H1 (cell line): ENCODE results near the gene TEX47. TPM values are rescaled to one million over a fixed set of nuclear protein-coding genes. Genes with fewer than 3 reads are reported as not detected.

Experiments used
- CTCF ChIA-PET: fragments of 300-600 bp; sonication (Branson Sonifier 250); formaldehyde crosslinking; loops from one replicate; lab custom pipeline; 2021; ENCODE audit not compliant: partially characterized antibody; lab: Charles Lee
- POLR2A ChIA-PET: fragments of 300-600 bp; sonication (Branson Sonifier 250); formaldehyde crosslinking; loops from one replicate; lab custom pipeline; 2021; ENCODE audit warnings: inconsistent platforms; ENCODE audit not compliant: partially characterized antibody; lab: Charles Lee
- DNase-seq, 2 experiments: peaks; one replicate each; pipeline versions ENCODE4 v3.0.0 to v3.0.0-alpha.2; 2010 to 2022; ENCODE audit warnings: low spot score in 2 of 2, low read depth in 1 of 2, mixed read lengths in 1 of 2
- FAIRE-seq: peaks from 2 replicates; lab custom pipeline; 2011; peaks lifted over from hg19 to GRCh38; lab: Jason Lieb, UNC
- H2AFZ ChIP-seq: 2 replicates; pipeline ENCODE4 v1.8.1; 2012; ENCODE audit warnings: low read length, inconsistent platforms
- H2AK5ac ChIP-seq: 2 replicates; pipeline ENCODE4 v1.6.1; 2013; ENCODE audit warnings: low read depth, low read length
- H2BK120ac ChIP-seq: replicated peaks from 2 replicates; pipeline ENCODE3; 2013; ENCODE audit warnings: low read depth, low read length, inconsistent platforms
- H2BK12ac ChIP-seq: 2 replicates; pipeline ENCODE4 v1.6.1; 2013; ENCODE audit warnings: low read depth, low read length
- H2BK15ac ChIP-seq: 2 replicates; pipeline ENCODE4 v1.6.1; 2013; ENCODE audit warnings: low read length
- H2BK20ac ChIP-seq: 2 replicates; pipeline ENCODE4 v1.6.1; 2013; ENCODE audit warnings: low read length
- H2BK5ac ChIP-seq: 2 replicates; pipeline ENCODE4 v1.6.1; 2013; ENCODE audit warnings: low read depth, low read length
- H3K14ac ChIP-seq: 2 replicates; pipeline ENCODE4 v1.6.1; 2013; ENCODE audit warnings: inconsistent platforms; ENCODE audit not compliant: insufficient read length
- H3K18ac ChIP-seq: 2 replicates; pipeline ENCODE4 v1.6.1; 2013; ENCODE audit warnings: low read length; ENCODE audit errors: extremely low read depth
- H3K23ac ChIP-seq: 2 replicates; pipeline ENCODE4 v1.6.1; 2013; ENCODE audit warnings: inconsistent platforms; ENCODE audit not compliant: insufficient read length
- H3K23me2 ChIP-seq: 2 replicates; pipeline ENCODE4 v1.6.1; 2013; ENCODE audit warnings: low read depth, low read length
- H3K27ac ChIP-seq: 2 replicates; pipeline ENCODE4 v1.6.1; 2011; ENCODE audit warnings: low read depth, low read length, inconsistent platforms
- H3K27me3 ChIP-seq, 4 experiments: replicated peaks in 1 of 4; 1 replicate in 1 of 4; 2 replicates in 3 of 4; pipeline versions ENCODE4 v1.6.1 to v1.8.1; 2011 to 2013; ENCODE audit warnings: low read length in 3 of 4, mild to moderate bottlenecking in 3 of 4, inconsistent platforms in 2 of 4, mixed read lengths in 2 of 4, moderate library complexity in 1 of 4; ENCODE audit not compliant: control insufficient read depth in 3 of 4, insufficient read depth in 3 of 4; ENCODE audit errors: extremely low read depth in 1 of 4
- H3K36me3 ChIP-seq, 4 experiments: 2 replicates each; pipeline versions ENCODE4 v1.6.1 to v1.8.1; 2011 to 2013; ENCODE audit warnings: mild to moderate bottlenecking in 4 of 4, low read length in 3 of 4, moderate library complexity in 2 of 4, control low read depth in 1 of 4, inconsistent platforms in 1 of 4; ENCODE audit not compliant: insufficient read depth in 4 of 4, control insufficient read depth in 2 of 4
- H3K4ac ChIP-seq: replicated peaks from 2 replicates; pipeline ENCODE3; 2013; ENCODE audit warnings: low read length, low read depth, mixed read lengths, inconsistent platforms; ENCODE audit not compliant: insufficient read length
- H3K4me1 ChIP-seq, 4 experiments: replicated peaks in 1 of 4; 1 replicate in 1 of 4; 2 replicates in 3 of 4; pipeline versions ENCODE4 v1.6.1 to v1.8.1; 2011 to 2013; ENCODE audit warnings: low read length in 3 of 4, inconsistent platforms in 2 of 4, mixed read lengths in 1 of 4; ENCODE audit not compliant: insufficient read depth in 4 of 4, control insufficient read depth in 3 of 4
- H3K4me2 ChIP-seq, 2 experiments: 2 replicates each; pipeline versions ENCODE4 v1.6.1 to v1.8.1; 2011 to 2013; ENCODE audit warnings: low read depth in 2 of 2, low read length in 2 of 2, control low read depth in 1 of 2, inconsistent platforms in 1 of 2, mild to moderate bottlenecking in 1 of 2; ENCODE audit not compliant: insufficient read depth in 1 of 2
- H3K4me3 ChIP-seq, 4 experiments: fragments of 200-600, 300-600 bp in 1 of 4; sonication (generic), shearing (Covaris generic), sonication (Bioruptor Twin) in 1 of 4; 2 replicates each; pipeline versions ENCODE4 v1.5.1 to v1.8.1; 2011 to 2016; ENCODE audit warnings: low read length in 4 of 4, low read depth in 3 of 4, control low read depth in 2 of 4, inconsistent platforms in 2 of 4, mild to moderate bottlenecking in 2 of 4, mixed read lengths in 1 of 4, moderate library complexity in 1 of 4; ENCODE audit not compliant: insufficient read depth in 2 of 4; ENCODE audit errors: extremely low read depth in 1 of 4
- H3K56ac ChIP-seq: replicated peaks from 2 replicates; pipeline ENCODE3; 2013; ENCODE audit warnings: low read depth, mild to moderate bottlenecking, mixed read lengths, low read length, inconsistent platforms; ENCODE audit not compliant: insufficient read length
- H3K79me1 ChIP-seq: 2 replicates; pipeline ENCODE4 v1.6.1; 2013; ENCODE audit warnings: low read depth, low read length, control low read depth
- H3K79me2 ChIP-seq, 2 experiments: 2 replicates each; pipeline versions ENCODE4 v1.6.1 to v1.8.1; 2012 to 2013; ENCODE audit warnings: low read length in 2 of 2, mild to moderate bottlenecking in 2 of 2, inconsistent platforms in 1 of 2; ENCODE audit not compliant: insufficient read depth in 2 of 2, control insufficient read depth in 1 of 2
- H3K9ac ChIP-seq, 4 experiments: replicated peaks in 1 of 4; 1 replicate in 1 of 4; 2 replicates in 3 of 4; pipeline versions ENCODE4 v1.6.1 to v1.8.1; 2011 to 2013; ENCODE audit warnings: low read depth in 3 of 4, low read length in 3 of 4, control low read depth in 2 of 4, mild to moderate bottlenecking in 2 of 4, moderate library complexity in 2 of 4, inconsistent platforms in 1 of 4; ENCODE audit errors: extremely low read depth in 1 of 4
- H3K9me3 ChIP-seq, 2 experiments: 2 replicates each; pipeline versions ENCODE4 v1.6.1 to v1.8.1; 2012 to 2013; ENCODE audit warnings: mild to moderate bottlenecking in 2 of 2, moderate library complexity in 2 of 2, control low read depth in 1 of 2, inconsistent platforms in 1 of 2, low read depth in 1 of 2, low read length in 1 of 2, mixed read lengths in 1 of 2; ENCODE audit not compliant: insufficient read depth in 2 of 2
- H4K20me1 ChIP-seq, 2 experiments: replicated peaks in 1 of 2; 2 replicates each; pipeline versions ENCODE3 to v1.8.1; 2011 to 2013; ENCODE audit warnings: inconsistent platforms in 2 of 2, low read length in 2 of 2, mild to moderate bottlenecking in 1 of 2; ENCODE audit not compliant: insufficient read depth in 2 of 2, control insufficient read depth in 1 of 2
- H4K5ac ChIP-seq: 2 replicates; pipeline ENCODE4 v1.6.1; 2013; ENCODE audit warnings: low read length, low read depth, mixed read lengths, inconsistent platforms; ENCODE audit not compliant: insufficient read length
- H4K8ac ChIP-seq: 2 replicates; pipeline ENCODE4 v1.8.0; 2013; ENCODE audit warnings: mild to moderate bottlenecking, moderate library complexity, low read length, inconsistent platforms; ENCODE audit not compliant: insufficient read depth; ENCODE audit errors: extremely low read depth
- H4K91ac ChIP-seq: replicated peaks from 2 replicates; pipeline ENCODE3; 2013; ENCODE audit warnings: low read length, mixed read lengths, inconsistent platforms; ENCODE audit not compliant: insufficient read length
- BCL11A ChIP-seq, 2 experiments: IDR thresholded peaks; one replicate each; pipeline ENCODE4 v1.6.1; 2011; ENCODE audit warnings: low read depth in 2 of 2, low read length in 2 of 2, mild to moderate bottlenecking in 2 of 2
- CHD1 ChIP-seq: IDR thresholded peaks from 2 replicates; pipeline ENCODE4 v1.6.1; 2012; ENCODE audit warnings: low read depth, low read length, improper control_type of control experiment
- YY1 ChIP-seq: IDR thresholded peaks from 2 replicates; pipeline ENCODE4 v1.6.1; 2011; ENCODE audit warnings: low read depth, mild to moderate bottlenecking, low read length
- WGBS, 2 experiments: shearing (Covaris generic) in 1 of 2; methylation state at CpG; one replicate each; pipeline versions ENCODE4 v1.1.6 to v1.1.7; 2013 to 2015; ENCODE audit warnings: low lambda C conversion rate in 2 of 2, mixed read lengths in 2 of 2, inconsistent platforms in 1 of 2, low coverage in 1 of 2, missing lambda C conversion rate in 1 of 2; ENCODE audit not compliant: insufficient replicate concordance in 2 of 2, insufficient coverage in 1 of 2, insufficient read length in 1 of 2; ENCODE audit errors: extremely low coverage in 1 of 2, missing lambda C conversion rate in 1 of 2; 5-methylcytosine and 5-hydroxymethylcytosine counted together
- polyA plus RNA-seq, 7 experiments: library from polyadenylated mRNA; depleted of rRNA in 3 of 7; stranded (reverse) in 5 of 7; unstranded in 2 of 7; fragments of >200 nt in 5 of 7; fragments of 200-250 nt in 2 of 7; gene quantifications; 1 replicate in 5 of 7; 2 replicates in 1 of 7; 4 replicates in 1 of 7; pipeline versions ENCODE4 v1.2.1 to v1.2.3, GENCODE V29; 2011 to 2013; ENCODE audit warnings: missing spikeins in 2 of 7, mixed read lengths in 2 of 7
- total RNA-seq: library from RNA; stranded (reverse); fragmentation: NEBNext Ultra II Directional; extraction: Animal tissue kit (Norgen Biotek cat#: 25700); gene quantifications from 2 replicates; pipeline ENCODE4 v1.2.1, GENCODE V29; 2021

TEX47 gene
- total and polyA plus RNA-seq, 2 of the 8 experiments (the other 6 are each of a cell fraction or from before 2014, with no cell fraction given), result not detected

- no peaks in the 10 kb centered on the region for H3K79me2 ChIP-seq
- H3K4me3 ChIP-seq, result no peak overlapping the region
These were observed 3.6 kb downstream of the TEX47 start for GRCh38 chr7:88791891-88792290.

More at GRCh38 chr7:88791891-88792290, 3.6 kb downstream of the TEX47 start:
- no peaks in the 10 kb centered on the region for H3K4me1 ChIP-seq
- CTCF ChIA-PET, result interaction anchor here (1.7 to 2.5 kb wide), 2 partner anchors 12 to 43 kb away, joined by 5 to 10 read pairs; no protein-coding TSS in a partner anchor
- no peaks in the 10 kb centered on the region for H3K23me2 ChIP-seq
- H3K18ac ChIP-seq, result no peak overlapping the region
- no peak overlapping the region for H2BK12ac ChIP-seq
- no peak overlapping the region for H3K27ac ChIP-seq
- FAIRE-seq (no peak), DNase-seq (no peak)
- H2BK15ac ChIP-seq, result no peak overlapping the region
- no peak overlapping the region for H3K23ac ChIP-seq
- H4K5ac ChIP-seq, result no peak overlapping the region
- no peak overlapping the region for H2BK120ac ChIP-seq
- POLR2A ChIA-PET, result no interaction called here
- H3K4ac ChIP-seq, result no peak overlapping the region
- no peak for TF ChIP-seq YY1
- TF ChIP-seq CHD1, result no peak
- no peak for TF ChIP-seq BCL11A (IDR thresholded peaks at IDR 0.05; ENCODE audit: low read depth in 2 of 2, low read length in 2 of 2)
- no peak overlapping the region for H2BK5ac ChIP-seq
- no peak overlapping the region for H4K8ac ChIP-seq
- no peaks in the 10 kb centered on the region for H3K36me3 ChIP-seq
- no peak overlapping the region for H3K14ac ChIP-seq
- no peaks in the 10 kb centered on the region for H3K79me1 ChIP-seq
- H4K20me1 ChIP-seq, result no peaks in the 10 kb centered on the region
- H3K9ac ChIP-seq, result no peak overlapping the region
- H3K27me3 ChIP-seq, result no peaks in the 10 kb centered on the region
- no peak overlapping the region for H2AK5ac ChIP-seq
- peak overlapping the region; percentile 81; the same call in 1 of the 2 replicates for H2AFZ ChIP-seq
- H4K91ac ChIP-seq, result no peak overlapping the region
- H3K9me3 ChIP-seq, result no peaks in the 10 kb centered on the region
- H3K4me2 ChIP-seq, result no peak overlapping the region
- no peak overlapping the region for H3K56ac ChIP-seq
- 84% methylated on average over 4 of the region's 4 CpGs; no CpG with 5 or more reads in 1 of the 2 experiments for WGBS, 2 experiments
- no peak overlapping the region for H2BK20ac ChIP-seq
